Measurements from ENCODE around the gene PTPRN2. TPM values are rescaled to one million over a fixed set of nuclear protein-coding genes. Genes with fewer than 3 reads are reported as not detected.

Gene PTPRN2
- polyA plus RNA-seq, 1 experiment = 0.02 TPM

GRCh38 chr7:157692460-157693011, 895.1 kb downstream of the PTPRN2 start:
- no peak for TF ChIP-seq CTCF (IDR thresholded peaks at IDR 0.05; ENCODE audit: low read depth, low read length)
- Histone ChIP-seq H3K4me3 (ENCODE audit: low read depth, low read length) (no peak overlapping the region), H3K27ac (ENCODE audit: low read depth, low read length) (no peak overlapping the region), H3K9me3 (ENCODE audit: control insufficient read depth, insufficient read depth, low read length) (no peaks in the 10 kb centered on the region; the same call in 1 of the 2 replicates), H3K27me3 (ENCODE audit: control insufficient read depth, insufficient read depth, low read length) (peaks cover 32% of the 10 kb centered on the region)
- DNase-seq (ENCODE audit: low read depth, low spot score) = no peak
- ChIA-PET CTCF (no interaction called here), POLR2A (no interaction called here)

- ChIA-PET POLR2A (no interaction called here), CTCF (no interaction called here)
Observed at GRCh38 chr7:157691586-157692459, 895.8 kb downstream of the PTPRN2 start.

GRCh38 chr7:157690833-157691585, 896.6 kb downstream of the PTPRN2 start:
- Histone ChIP-seq H3K27me3 (ENCODE audit: control insufficient read depth, insufficient read depth, low read length) (peaks cover 42% of the 10 kb centered on the region), H3K4me3 (ENCODE audit: low read depth, low read length) (no peak overlapping the region), H3K9me3 (ENCODE audit: control insufficient read depth, insufficient read depth, low read length) (no peaks in the 10 kb centered on the region; the same call in 1 of the 2 replicates), H3K27ac (ENCODE audit: low read depth, low read length) (no peak overlapping the region)
- CTCF ChIA-PET = no interaction called here
- POLR2A ChIA-PET = no interaction called here
- TF ChIP-seq CTCF (IDR thresholded peaks at IDR 0.05; ENCODE audit: low read depth, low read length) = no peak
- DNase-seq (ENCODE audit: low read depth, low spot score) = no peak

More at GRCh38 chr7:157691586-157692459, 895.8 kb downstream of the PTPRN2 start:
- no peaks in the 10 kb centered on the region; the same call in 1 of the 2 replicates for H3K9me3 ChIP-seq (ENCODE audit: control insufficient read depth, insufficient read depth, low read length)
- no peak overlapping the region for H3K27ac ChIP-seq (ENCODE audit: low read depth, low read length)
- peaks cover 37% of the 10 kb centered on the region for H3K27me3 ChIP-seq (ENCODE audit: control insufficient read depth, insufficient read depth, low read length)
- no peak overlapping the region for H3K4me3 ChIP-seq (ENCODE audit: low read depth, low read length)
- no peak for TF ChIP-seq CTCF (IDR thresholded peaks at IDR 0.05; ENCODE audit: low read depth, low read length)
- no peak for DNase-seq (ENCODE audit: low read depth, low spot score)

DNA sequence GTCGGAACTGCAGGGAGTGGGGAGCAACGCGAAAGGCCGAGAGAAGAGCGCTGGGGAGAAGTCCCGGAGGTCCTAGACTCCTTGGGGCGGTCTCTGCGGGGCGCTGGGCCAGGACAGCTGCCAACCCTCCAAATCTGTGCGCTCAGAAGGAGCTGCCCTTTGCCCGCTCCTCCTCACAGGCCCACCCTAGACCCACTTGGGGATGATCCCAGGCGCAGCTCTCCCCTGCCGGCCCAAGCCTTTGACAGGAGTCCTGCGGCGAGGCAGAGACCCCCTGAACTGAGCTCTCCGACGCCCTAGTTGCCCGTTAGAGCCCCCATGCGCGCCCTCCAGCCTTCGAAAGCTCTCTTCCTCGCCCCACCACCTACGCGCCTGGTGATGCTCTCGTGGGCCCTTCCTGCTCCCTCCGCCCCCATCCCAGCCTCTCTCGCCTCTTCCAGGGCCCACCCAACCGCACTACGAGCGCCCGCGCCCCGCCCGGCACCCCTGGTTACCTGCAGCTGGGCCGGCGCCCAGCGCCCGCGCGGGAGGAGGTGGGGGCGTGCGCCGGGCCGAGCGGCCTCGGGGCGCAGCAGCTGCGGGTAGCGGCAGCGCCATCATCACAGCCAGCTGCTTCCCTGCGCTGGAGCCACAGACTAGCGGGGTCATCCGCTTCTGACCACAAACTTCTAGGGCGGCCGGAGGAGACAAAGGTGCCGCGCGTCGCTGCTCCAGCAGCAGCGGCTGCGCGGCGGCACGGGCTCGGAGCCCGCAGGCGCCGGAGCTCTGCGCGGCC, 897.4 kb downstream of the PTPRN2 start:
- POLR2A ChIA-PET = no interaction called here
- Histone ChIP-seq H3K4me3 (ENCODE audit: low read depth, low read length) (no peak overlapping the region), H3K27ac (ENCODE audit: low read depth, low read length) (no peak overlapping the region), H3K9me3 (ENCODE audit: control insufficient read depth, insufficient read depth, low read length) (no peaks in the 10 kb centered on the region; the same call in 1 of the 2 replicates), H3K27me3 (ENCODE audit: control insufficient read depth, insufficient read depth, low read length) (peaks cover 45% of the 10 kb centered on the region)
- CTCF ChIA-PET = no interaction called here
- DNase-seq (ENCODE audit: low read depth, low spot score) = no peak
- TF ChIP-seq CTCF (IDR thresholded peaks at IDR 0.05; ENCODE audit: low read depth, low read length) = no peak
